HG03558 (cell line): ENCODE data around the gene ACOX2.

ENCODE experiments used
- ATAC-seq: cut with Tn5 transposase; IDR thresholded peaks from one replicate; pipeline ENCODE4 v1.9.1; 2021; ENCODE audit warnings: moderate number of reproducible peaks; ENCODE audit not compliant: unreplicated experiment; ENCODE audit errors: extremely low read depth

Gene ACOX2

DNA sequence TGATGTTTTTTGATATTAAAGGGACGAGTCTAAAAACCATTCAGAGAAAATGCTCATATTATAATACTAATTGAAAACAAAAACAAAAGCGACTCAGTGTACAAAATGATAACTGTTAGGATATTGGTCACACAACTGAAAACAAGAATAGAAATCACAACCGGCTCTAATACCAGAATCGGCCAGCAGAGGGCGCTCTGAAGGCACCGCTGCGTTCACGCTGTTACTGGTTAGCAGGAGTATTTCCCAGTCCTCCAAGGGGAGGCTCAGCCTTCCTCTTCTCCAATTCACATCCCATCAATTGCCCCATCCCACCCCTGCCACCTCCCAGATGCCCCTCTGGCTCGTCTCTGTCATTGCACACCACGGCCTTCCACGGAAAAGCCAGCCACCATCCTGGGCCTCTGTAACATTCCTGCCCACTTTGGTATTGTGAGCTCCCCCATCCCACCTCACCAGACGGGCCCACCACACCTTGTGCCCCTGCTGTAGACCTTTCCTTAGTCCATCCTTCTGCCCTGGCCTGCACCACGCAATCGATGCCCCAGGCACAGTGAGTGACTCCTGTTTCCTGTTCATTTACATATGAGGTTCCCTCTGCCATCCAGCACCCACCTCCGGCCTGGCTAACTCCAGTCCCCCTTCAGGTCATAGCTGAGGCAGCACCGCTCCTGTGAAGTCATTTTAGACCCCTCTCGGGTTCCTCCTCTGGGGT lies 31.7 kb upstream of the ACOX2 start:
- ATAC-seq, result no peak

- ATAC-seq, result no peak
Measured at GRCh38 chr3:58567251-58567515, 30.2 kb upstream of the ACOX2 start.

- ATAC-seq, result no peak
Measured at GRCh38 chr3:58566398-58567250, 29.6 kb upstream of the ACOX2 start.

DNA sequence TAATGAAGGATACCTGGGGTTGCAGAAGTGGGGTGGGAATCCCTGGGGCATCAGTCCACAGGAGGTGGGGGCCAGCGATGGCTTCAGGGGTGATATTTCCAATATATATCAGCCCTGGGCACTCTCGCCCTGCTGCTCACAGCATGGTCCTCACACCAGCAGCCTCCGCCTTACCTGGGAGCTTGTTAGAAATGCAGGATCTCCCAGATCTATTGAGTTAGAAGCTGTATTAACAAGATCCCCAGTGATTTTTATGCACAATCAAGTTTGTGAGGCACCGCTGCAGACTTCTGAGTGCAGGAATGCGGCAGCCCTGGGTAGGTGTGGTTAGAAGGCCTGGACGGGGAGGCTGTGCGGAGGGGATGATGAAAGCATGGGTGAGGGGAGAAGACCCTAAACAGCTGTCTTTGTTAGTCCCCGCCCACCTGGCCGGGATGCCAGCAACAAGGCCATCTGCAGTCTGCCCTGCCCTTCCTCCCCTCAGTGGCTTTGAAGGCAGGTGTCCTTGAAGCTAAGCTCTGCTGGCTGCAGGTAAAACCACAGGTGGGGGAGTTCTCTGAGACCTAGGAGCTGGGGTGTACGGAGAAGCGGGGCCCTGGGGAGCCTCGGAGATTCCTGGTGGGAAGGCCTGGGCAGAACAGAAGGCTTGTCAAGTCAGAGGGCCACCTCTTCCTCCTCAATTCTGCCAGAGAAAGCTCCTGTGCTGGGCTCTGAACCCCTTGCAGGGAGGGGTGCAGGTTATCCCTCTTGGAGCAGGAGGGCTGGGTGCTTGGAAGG lies 28.8 kb upstream of the ACOX2 start:
- ATAC-seq, result no peak

DNA sequence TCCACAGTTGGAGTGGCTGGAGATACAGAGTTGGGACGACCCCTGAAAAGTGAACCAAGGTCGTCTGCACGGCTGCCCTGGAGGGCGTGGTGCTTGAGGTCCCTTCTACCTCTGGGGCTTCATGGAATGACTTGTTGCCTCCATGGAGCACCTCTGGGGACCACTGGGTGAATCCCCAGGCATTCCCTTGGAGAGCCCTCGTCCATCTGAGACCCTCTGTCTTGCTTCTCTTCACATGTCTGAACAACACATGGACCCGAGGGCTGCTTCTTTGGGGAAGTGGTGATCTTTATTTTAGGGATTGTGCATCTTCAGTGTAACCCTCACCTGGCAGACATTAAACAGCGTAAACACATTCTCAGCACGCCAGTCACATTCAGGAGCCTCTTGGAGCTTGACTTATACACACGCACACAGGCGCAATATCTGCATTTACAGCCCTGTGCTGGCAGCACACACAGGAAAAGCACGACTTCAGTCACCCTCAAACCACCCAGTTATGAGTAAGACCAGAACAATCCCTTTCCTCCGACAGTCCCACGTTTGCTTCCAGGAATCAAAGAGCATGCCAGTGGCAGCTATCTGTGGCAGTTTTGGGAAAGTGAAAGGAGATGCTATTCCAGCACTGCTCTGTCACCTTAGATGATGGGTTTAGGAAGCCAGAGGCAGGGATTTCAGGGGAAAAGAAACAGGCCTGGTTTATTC lies 27.6 kb upstream of the ACOX2 start:
- ATAC-seq, result no peak

DNA sequence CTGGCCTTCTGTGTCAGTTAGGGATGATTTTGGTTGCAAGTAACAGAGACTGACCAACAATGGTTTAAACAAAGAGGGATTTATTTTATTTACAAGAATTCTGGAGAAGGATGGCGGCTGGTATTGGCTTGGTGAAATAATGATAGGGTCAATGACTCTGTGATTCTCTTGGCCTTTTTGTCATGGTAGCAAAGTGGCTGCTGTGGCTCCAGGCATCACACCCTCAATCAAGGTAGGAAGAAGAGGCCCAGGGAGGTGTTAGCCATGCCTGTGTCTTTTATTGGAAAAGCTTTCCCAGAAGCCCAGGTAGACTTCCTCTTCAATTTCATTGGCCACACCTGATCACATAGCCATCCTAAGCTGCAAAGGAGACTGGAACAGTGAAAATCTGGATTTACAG lies 27.1 kb upstream of the ACOX2 start:
- no peak for ATAC-seq

- no peak for ATAC-seq
Measured at GRCh38 chr3:58563386-58564035, 26.5 kb upstream of the ACOX2 start.

GRCh38 chr3:58562498-58562897 lies 25.5 kb upstream of the ACOX2 start:
- ATAC-seq, result no peak

GRCh38 chr3:58560771-58561311 lies 23.9 kb upstream of the ACOX2 start:
- no peak for ATAC-seq

DNA sequence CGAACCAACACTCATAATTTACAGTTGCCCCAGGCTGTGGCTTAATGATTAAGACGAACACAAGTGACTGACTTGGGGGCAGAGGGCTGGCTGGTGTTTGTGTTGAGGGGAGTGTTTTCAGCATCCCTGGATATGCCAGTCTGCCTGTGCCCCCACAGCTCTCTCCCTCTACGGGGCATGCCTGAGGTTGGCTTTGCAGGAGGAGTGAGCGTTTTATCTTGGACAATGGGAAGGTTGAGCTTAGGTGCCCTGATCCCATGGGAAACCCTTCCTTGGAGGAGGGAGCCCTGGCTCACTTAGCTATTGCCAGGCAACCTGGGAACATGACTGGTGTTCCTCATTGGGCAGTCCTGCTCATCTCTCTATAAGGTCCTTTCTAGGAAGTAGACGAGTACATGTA lies 22.6 kb upstream of the ACOX2 start:
- no peak for ATAC-seq

DNA sequence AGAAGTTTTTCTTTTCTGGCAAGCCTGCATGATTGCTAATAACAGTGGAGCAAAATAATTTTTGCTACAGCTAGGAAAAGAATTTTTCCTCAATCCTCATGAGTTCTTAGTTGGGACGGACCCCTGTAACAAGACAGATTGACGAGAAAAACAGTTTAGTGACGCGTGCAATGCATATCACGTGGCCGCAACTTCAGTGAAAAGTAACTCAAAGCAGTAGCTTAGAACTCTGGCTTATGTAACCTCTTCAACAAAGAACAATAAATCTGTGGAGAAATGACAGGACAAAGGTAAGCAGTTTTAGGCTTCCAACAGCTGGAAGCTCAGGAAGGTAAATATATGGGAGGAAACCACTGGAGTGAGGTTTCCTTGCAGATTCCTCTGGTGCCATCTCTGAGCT lies 20.5 kb upstream of the ACOX2 start:
- no peak for ATAC-seq

GRCh38 chr3:58556761-58557221 lies 19.8 kb upstream of the ACOX2 start:
- ATAC-seq, result no peak

- ATAC-seq, result no peak
Measured at GRCh38 chr3:58556001-58556400, 19.0 kb upstream of the ACOX2 start.

- no peak for ATAC-seq
Measured at GRCh38 chr3:58555203-58555602, 18.2 kb upstream of the ACOX2 start.

DNA sequence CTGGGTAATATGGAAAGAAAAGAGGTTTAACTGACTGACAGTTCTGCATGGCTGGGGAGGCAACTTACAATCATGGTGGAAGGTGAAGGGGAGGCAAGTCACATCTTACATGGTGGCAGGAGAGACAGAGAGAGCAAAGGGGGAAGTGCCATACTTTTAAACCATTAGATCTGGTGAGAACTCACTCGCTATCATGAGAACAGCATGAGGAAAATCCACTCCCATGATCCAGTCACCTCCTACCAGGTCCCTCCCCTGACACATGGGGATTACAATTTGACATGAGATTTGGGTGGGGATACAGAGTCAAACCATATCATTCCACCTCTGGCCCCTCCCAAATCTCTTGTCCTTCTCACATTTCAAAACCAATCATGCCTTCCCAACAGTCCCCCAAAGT lies 16.0 kb upstream of the ACOX2 start:
- ATAC-seq, result no peak

- no peak for ATAC-seq
Measured at GRCh38 chr3:58551636-58552180, 14.7 kb upstream of the ACOX2 start.

DNA sequence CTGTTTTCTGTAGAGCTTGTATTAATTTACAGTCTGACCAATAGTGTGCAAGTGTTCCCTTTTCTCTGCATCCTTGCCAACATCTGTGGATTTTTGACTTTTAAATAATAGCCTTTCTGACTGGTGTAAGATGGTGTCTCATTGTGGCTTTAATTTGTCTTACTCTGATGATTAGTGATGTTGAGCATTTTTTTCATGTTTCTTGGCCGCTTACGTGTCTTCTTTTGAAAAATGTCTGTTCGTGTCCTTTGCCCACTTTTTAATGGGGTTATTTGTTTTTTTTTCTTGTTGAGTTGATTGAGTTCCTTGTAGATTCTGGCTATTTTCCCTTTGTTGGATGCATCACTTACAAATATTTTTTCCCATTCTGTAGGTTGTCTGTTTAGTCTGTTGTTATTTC lies 7.6 kb upstream of the ACOX2 start:
- ATAC-seq, result no peak

GRCh38 chr3:58540176-58540858 lies 3.3 kb upstream of the ACOX2 start:
- no peak for ATAC-seq

- ATAC-seq, result no peak
Measured at GRCh38 chr3:58539626-58540025, 2.6 kb upstream of the ACOX2 start.
